Transverse colon (tissue), 4 donors: ENCODE data around the gene NBAS. TPM values are rescaled to one million over a fixed set of nuclear protein-coding genes. Genes with fewer than 3 reads are reported as not detected.

ENCODE experiments used
- DNase-seq: peaks from one replicate; pipeline ENCODE4 v3.0.0-alpha.2; 2019
- H3K27ac ChIP-seq, 4 donors: fragments of 200-600 bp; sonication (generic); 2 replicates each; pipeline ENCODE4 v1.5.1; 2016 to 2018; ENCODE audit warnings: inconsistent platforms in 4 of 4
- H3K27me3 ChIP-seq: fragments of 200-600 bp; sonication (generic); 2 replicates; pipeline ENCODE4 v1.5.1; 2017; ENCODE audit warnings: inconsistent platforms
- H3K36me3 ChIP-seq, 4 donors: fragments of 200-600 bp; sonication (generic); 2 replicates each; pipeline ENCODE4 v1.5.1; 2017 to 2019; ENCODE audit warnings: inconsistent platforms in 4 of 4
- H3K4me1 ChIP-seq, 4 donors: fragments of 200-600 bp; sonication (generic); 2 replicates each; pipeline ENCODE4 v1.5.1; 2017 to 2020; ENCODE audit warnings: inconsistent platforms in 4 of 4
- H3K4me3 ChIP-seq, 4 donors: fragments of 200-600 bp; sonication (generic); 1 replicate in 1 of 4; 2 replicates in 3 of 4; pipeline versions ENCODE4 v1.5.1 to v1.6.1; 2017 to 2019; ENCODE audit warnings: inconsistent platforms in 4 of 4
- H3K9me3 ChIP-seq, 2 donors: fragments of 200-600 bp; sonication (generic); 2 replicates each; pipeline ENCODE4 v1.5.1; 2017 to 2019; ENCODE audit warnings: inconsistent platforms in 2 of 2
- CTCF ChIP-seq, 5 experiments: fragments of 200-600 bp in 3 of 5; fragments of 450-650 bp in 2 of 5; sonication (generic) in 3 of 5; IDR thresholded peaks; 1 replicate in 2 of 5; 2 replicates in 3 of 5; pipeline ENCODE4 v1.5.1; 2016 to 2017; ENCODE audit warnings: antibody characterized with exemption in 5 of 5, inconsistent platforms in 3 of 5, mild to moderate bottlenecking in 2 of 5, moderate library complexity in 1 of 5
- EP300 ChIP-seq: sonication (generic); formaldehyde crosslinking; IDR thresholded peaks from one replicate; pipeline ENCODE4 v1.6.1; 2017; ENCODE audit warnings: antibody characterized with exemption, low read depth
- POLR2A ChIP-seq: fragments of 450-650 bp; IDR thresholded peaks from one replicate; pipeline ENCODE4 v1.6.1; 2016; ENCODE audit warnings: antibody characterized with exemption, mild to moderate bottlenecking, moderate library complexity
- POLR2AphosphoS5 ChIP-seq, 3 donors: sonication (generic); formaldehyde crosslinking; IDR thresholded peaks; one replicate each; pipeline ENCODE4 v1.6.1; 2016; ENCODE audit warnings: antibody characterized with exemption in 3 of 3
- WGBS, 2 donors: methylation state at CpG; one replicate each; pipeline ENCODE4 v1.1.5; 2018; ENCODE audit warnings: low coverage in 1 of 2; 5-methylcytosine and 5-hydroxymethylcytosine counted together
- in situ Hi-C, 4 donors: fragments of 200-750 bp; cut with MboI; loops; one replicate each; pipeline versions ENCODE4 v1.15.0 to v1.15.1; 2017; ENCODE audit warnings: low sequenced_read_pairs in 3 of 4, low pct_ligation_motif_present in 1 of 4, low pct_unique_long_range_greater_than_20kb in 1 of 4
- intact Hi-C: fragments of 100-400 bp; cut with DNase I; formaldehyde crosslinking; loops from one replicate; pipeline ENCODE4 v1.15.1; 2023; ENCODE audit warnings: low total_unique reads
- total RNA-seq, 4 donors: library from RNA; depleted of rRNA; stranded (reverse); fragments of >200 nt; gene quantifications; one replicate each; pipeline ENCODE4 v1.1.0, GENCODE V29; 2016

NBAS gene
- total RNA-seq, 4 donors from 2014 or later, result 30.6 to 43.2 (median 34.5) TPM

GRCh38 chr2:15357922-15358321, 203.2 kb downstream of the NBAS start:
- TF ChIP-seq EP300 (no peak), POLR2A (no peak), POLR2AphosphoS5 (IDR thresholded peaks at IDR 0.05) (no peak), CTCF (IDR thresholded peaks at IDR 0.05) (no peak)
- WGBS, 2 donors, result 80 to 81% methylated on average over 5 of the region's 5 CpGs
- intact Hi-C loops, result no loop called here
- Histone ChIP-seq H3K9me3 (no peaks in the 10 kb centered on the region), H3K27me3 (no peaks in the 10 kb centered on the region), H3K4me3 (no peak overlapping the region), H3K4me1 (no peaks in the 10 kb centered on the region), H3K36me3 (peaks cover 0 to 11% (median 0%) of the 10 kb centered on the region in 4 donors), H3K27ac (no peak overlapping the region)
- no peak for DNase-seq
- in situ Hi-C loops, result no loop called here

GRCh38 chr2:15357186-15357585, 203.9 kb downstream of the NBAS start:
- in situ Hi-C loops, result no loop called here

GRCh38 chr2:15355386-15355785, 205.7 kb downstream of the NBAS start:
- peaks cover 0 to 13% (median 0%) of the 10 kb centered on the region in 4 donors for H3K36me3 ChIP-seq
- no peaks in the 10 kb centered on the region for H3K9me3 ChIP-seq
- DNase-seq, result no peak
- TF ChIP-seq CTCF (IDR thresholded peaks at IDR 0.05), result no peak
- TF ChIP-seq POLR2AphosphoS5 (IDR thresholded peaks at IDR 0.05), result no peak
- no peak for TF ChIP-seq POLR2A
- no peak for TF ChIP-seq EP300
- WGBS, 2 donors, result 89 to 93% methylated on average over 3 of the region's 3 CpGs
- in situ Hi-C loops (no loop called here), intact Hi-C loops (no loop called here)
- H3K27me3 ChIP-seq, result no peaks in the 10 kb centered on the region
- H3K27ac ChIP-seq, result no peak overlapping the region
- no peaks in the 10 kb centered on the region for H3K4me1 ChIP-seq
- no peak overlapping the region for H3K4me3 ChIP-seq

More at GRCh38 chr2:15357186-15357585, 203.9 kb downstream of the NBAS start:
- no peaks in the 10 kb centered on the region for H3K9me3 ChIP-seq
- H3K27me3 ChIP-seq, result no peaks in the 10 kb centered on the region
- TF ChIP-seq EP300 (no peak), POLR2AphosphoS5 (IDR thresholded peaks at IDR 0.05) (no peak), POLR2A (no peak), CTCF (IDR thresholded peaks at IDR 0.05) (no peak)
- DNase-seq, result no peak
- H3K4me1 ChIP-seq, result no peaks in the 10 kb centered on the region
- intact Hi-C loops, result no loop called here
- no peak overlapping the region for H3K4me3 ChIP-seq
- WGBS, 2 donors, result 100% methylated on average over 1 of the region's 1 CpG
- no peak overlapping the region for H3K27ac ChIP-seq
- H3K36me3 ChIP-seq, result peaks cover 0 to 11% (median 0%) of the 10 kb centered on the region in 4 donors

GRCh38 chr2:15354596-15355366, 206.4 kb downstream of the NBAS start:
- WGBS, 2 donors, result 100% methylated on average over 1 of the region's 1 CpG; no CpG with 5 or more reads in 1 of the 2 donors
- TF ChIP-seq POLR2A (no peak), EP300 (no peak), POLR2AphosphoS5 (IDR thresholded peaks at IDR 0.05) (no peak), CTCF (IDR thresholded peaks at IDR 0.05) (no peak)
- Histone ChIP-seq H3K27me3 (no peaks in the 10 kb centered on the region), H3K27ac (no peak overlapping the region), H3K9me3 (no peaks in the 10 kb centered on the region), H3K4me1 (no peaks in the 10 kb centered on the region), H3K36me3 (peaks cover 0 to 19% (median 0%) of the 10 kb centered on the region in 4 donors), H3K4me3 (no peak overlapping the region)
- in situ Hi-C loops (no loop called here), intact Hi-C loops (no loop called here)
- no peak for DNase-seq
